Activated CD4-positive, alpha-beta T cell treated with anti-CD3 and anti-CD28 coated beads, Interleukin-2, amount 10 ng/mL, durations not matched to agents 24 days and 14 days (primary cell): Measurements from ENCODE around the gene IRAK4. TPM values are rescaled to one million over a fixed set of nuclear protein-coding genes. Genes with fewer than 3 reads are reported as not detected.

Experiments
- DNase-seq: peaks from one replicate; pipeline ENCODE4 v3.0.0; 2022
- H3K27ac Mint-ChIP-seq: one replicate; pipeline ENCODE4 v1.8.0; 2022; ENCODE audit warnings: mild to moderate bottlenecking, mixed read lengths
- H3K27me3 Mint-ChIP-seq: one replicate; pipeline ENCODE4 v1.8.0; 2022; ENCODE audit warnings: mixed read lengths
- H3K36me3 Mint-ChIP-seq: one replicate; pipeline ENCODE4 v1.8.0; 2022; ENCODE audit warnings: low read depth, mild to moderate bottlenecking, mixed read lengths
- H3K4me1 Mint-ChIP-seq: one replicate; pipeline ENCODE4 v1.8.0; 2021; ENCODE audit warnings: mixed read lengths
- H3K4me3 Mint-ChIP-seq: one replicate; pipeline ENCODE4 v1.8.0; 2022; ENCODE audit warnings: mild to moderate bottlenecking, moderate library complexity, mixed read lengths
- H3K9me3 Mint-ChIP-seq: one replicate; pipeline ENCODE4 v1.8.0; 2021; ENCODE audit warnings: mixed read lengths
- intact Hi-C: fragments of 100-400 bp; cut with micrococcal nuclease; formaldehyde crosslinking; loops from one replicate; pipeline ENCODE4 v1.15.1; 2023
- total RNA-seq: library from RNA; stranded (reverse); gene quantifications from 2 replicates; pipeline ENCODE4 v1.2.3, GENCODE V29; 2022

IRAK4 gene
- total RNA-seq, 1 donor from 2014 or later: 23.5 TPM

- H3K27ac Mint-ChIP-seq: peak overlapping the region; percentile 63
- intact Hi-C loops: no loop called here
- no peak for DNase-seq
- peaks cover 17% of the 10 kb centered on the region for H3K4me1 Mint-ChIP-seq
- peak overlapping the region; percentile 79 for H3K4me3 Mint-ChIP-seq
- H3K9me3 Mint-ChIP-seq: no peaks in the 10 kb centered on the region
- peaks cover 37% of the 10 kb centered on the region for H3K27me3 Mint-ChIP-seq
- H3K36me3 Mint-ChIP-seq: no peaks in the 10 kb centered on the region
Observed at GRCh38 chr12:43835264-43835655, 76.5 kb downstream of the IRAK4 start.

- Mint-ChIP-seq H3K4me3 (peak within 1 kb of the TSS; percentile 79), H3K27ac (peak within 1 kb of the TSS; percentile 63), H3K9me3 (no peaks in the 10 kb centered on the region), H3K4me1 (peaks cover 17% of the 10 kb centered on the region), H3K36me3 (no peaks in the 10 kb centered on the region), H3K27me3 (peaks cover 33% of the 10 kb centered on the region)
- DNase-seq: peak; percentile 88
- intact Hi-C loops: loop anchor here (1.0 kb wide), 1 partner anchor 30 kb away; the partner anchor contains the start of gene TWF1
Observed at GRCh38 chr12:43835656-43836474, 77.1 kb downstream of the IRAK4 start, which contains the start of gene TMEM117. TSS of gene TMEM117 (plus strand) at chr12:43836081.

- Mint-ChIP-seq H3K9me3 (no peaks in the 10 kb centered on the region), H3K4me3 (peak overlapping the region; percentile 72), H3K36me3 (no peaks in the 10 kb centered on the region), H3K27me3 (peaks cover 33% of the 10 kb centered on the region), H3K27ac (peak overlapping the region; percentile 35), H3K4me1 (peaks cover 17% of the 10 kb centered on the region)
- DNase-seq: no peak
- intact Hi-C loops: loop anchor here (1.0 kb wide), 1 partner anchor 30 kb away; the partner anchor contains the start of gene TWF1
Observed at GRCh38 chr12:43836475-43836989, 77.8 kb downstream of the IRAK4 start.

Other genes with a start within 250 kb of the IRAK4 start
- gene ADAMTS20, start 206.7 kb upstream of the IRAK4 start, total RNA-seq: not detected in 2 replicates
- gene PUS7L, start 161 bp upstream of the IRAK4 start, total RNA-seq: 23.0 and 29.1 TPM in 2 replicates
- gene TWF1, start 47.4 kb downstream of the IRAK4 start, total RNA-seq: 27.0 and 28.3 TPM in 2 replicates
- gene TMEM117, start 77.1 kb downstream of the IRAK4 start, total RNA-seq: 0.82 and 1.1 TPM in 2 replicates